ENCODE data around the gene CYTH4. TPM values are rescaled to one million over a fixed set of nuclear protein-coding genes. Genes with fewer than 3 reads are reported as not detected.
A peak's percentile ranks its signal among the peaks of the same experiment; 100 is the strongest.

The CYTH4 gene
- total and polyA plus RNA-seq, 8 donors: 1.9 to 77.0 (median 6.0) TPM; not detected in 1

DNA sequence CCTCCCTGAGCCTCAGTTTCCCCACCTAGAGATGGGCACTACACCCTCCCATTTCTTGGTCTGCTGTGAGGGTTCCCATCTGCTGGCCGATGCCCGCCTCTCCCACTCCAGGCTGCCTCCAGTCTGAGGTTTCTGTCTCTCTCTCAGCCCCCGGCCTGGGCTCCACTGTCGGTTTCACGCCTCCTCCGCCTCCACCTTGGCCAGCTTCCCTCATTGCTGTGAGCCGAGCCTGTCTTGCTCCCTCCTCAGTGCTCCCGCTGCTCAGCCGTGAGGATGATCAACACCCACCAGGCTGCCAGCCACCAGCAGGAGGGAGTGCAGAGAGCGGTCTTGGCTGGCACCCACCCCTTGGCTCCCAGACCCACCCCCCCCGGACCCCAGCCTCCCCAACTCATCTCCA is 61.0 kb downstream of the CYTH4 start:
- WGBS, 5 donors: 63 to 78% (median 68%) methylated on average over 11 of the region's 11 CpGs
- DNase-seq: no peak
- intact Hi-C loops (cut with DNase I; ENCODE audit: low total_unique reads): no loop called here
- H3K9me3 ChIP-seq: no peaks in the 10 kb centered on the region
- H3K4me3 ChIP-seq: no peak overlapping the region
- H3K36me3 ChIP-seq: no peaks in the 10 kb centered on the region
- peaks cover 0 to 25% (median 10%) of the 10 kb centered on the region in 4 donors for H3K4me1 ChIP-seq
- H3K27me3 ChIP-seq: peaks cover 0 to 56% (median 0%) of the 10 kb centered on the region in 3 donors
- no peak overlapping the region for H3K27ac ChIP-seq
- no peak for TF ChIP-seq EP300 (IDR thresholded peaks at IDR 0.05)
- no peak for TF ChIP-seq POLR2A (IDR thresholded peaks at IDR 0.05)
- TF ChIP-seq CTCF (IDR thresholded peaks at IDR 0.05): no peak
- no peak for TF ChIP-seq POLR2AphosphoS5 (IDR thresholded peaks at IDR 0.05)

- peaks cover 0 to 49% (median 0%) of the 10 kb centered on the region in 3 donors for H3K27me3 ChIP-seq
- DNase-seq: peak in 1 of 2 donors; percentile 39
- TF ChIP-seq POLR2AphosphoS5 (IDR thresholded peaks at IDR 0.05) (no peak), EP300 (IDR thresholded peaks at IDR 0.05) (no peak), POLR2A (IDR thresholded peaks at IDR 0.05) (no peak), CTCF (IDR thresholded peaks at IDR 0.05) (no peak)
- peaks cover 0 to 18% (median 6%) of the 10 kb centered on the region in 4 donors for H3K4me1 ChIP-seq
- intact Hi-C loops (cut with DNase I; ENCODE audit: low total_unique reads): no loop called here
- no peaks in the 10 kb centered on the region for H3K36me3 ChIP-seq
- no peak overlapping the region for H3K27ac ChIP-seq
- WGBS, 5 donors: 63 to 86% (median 72%) methylated on average over 9 to 17 of the region's 17 CpGs
- H3K4me3 ChIP-seq: no peak overlapping the region
- H3K9me3 ChIP-seq: no peaks in the 10 kb centered on the region
These were observed 61.8 kb downstream of the CYTH4 start for GRCh38 chr22:37343863-37344734.

DNA sequence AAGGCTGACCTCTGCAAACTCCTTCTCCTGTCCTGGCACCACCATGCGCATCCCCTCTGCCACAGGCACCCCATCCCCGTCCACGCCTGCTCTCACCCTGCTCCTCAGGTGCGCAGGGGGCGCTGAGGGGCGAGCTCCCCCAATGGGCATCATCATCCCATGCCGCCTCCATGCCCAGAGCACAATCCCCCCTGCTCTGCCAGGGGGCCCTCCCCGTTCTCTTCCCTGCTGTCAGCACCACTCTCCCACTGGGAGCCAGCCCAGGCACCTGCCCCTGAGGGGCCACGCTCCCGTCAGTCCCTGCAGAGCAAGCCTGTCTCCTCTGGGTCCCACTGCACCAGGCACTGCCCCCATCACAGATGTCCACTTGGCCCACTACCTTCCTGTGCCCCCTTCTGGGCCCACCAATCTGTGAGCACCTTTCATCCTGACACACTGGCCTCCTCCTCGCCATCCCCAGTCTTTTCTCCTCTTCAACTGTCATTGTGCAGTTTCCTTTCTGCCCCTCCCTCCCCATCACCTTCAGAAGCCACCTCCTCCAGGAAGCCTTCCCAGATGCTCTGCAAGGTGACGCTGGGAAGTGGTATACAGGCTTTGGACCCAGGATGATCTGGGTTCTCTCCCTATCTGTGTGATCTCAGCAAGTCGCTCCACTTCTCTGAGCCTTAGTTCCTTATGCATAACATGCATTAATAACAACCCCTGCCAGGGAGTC is 62.6 kb downstream of the CYTH4 start:
- WGBS, 5 donors: 77 to 87% (median 84%) methylated on average over 13 of the region's 13 CpGs
- no peak for TF ChIP-seq POLR2AphosphoS5 (IDR thresholded peaks at IDR 0.05)
- no peak for TF ChIP-seq EP300 (IDR thresholded peaks at IDR 0.05)
- TF ChIP-seq POLR2A (IDR thresholded peaks at IDR 0.05): no peak
- TF ChIP-seq CTCF (IDR thresholded peaks at IDR 0.05): no peak

DNA sequence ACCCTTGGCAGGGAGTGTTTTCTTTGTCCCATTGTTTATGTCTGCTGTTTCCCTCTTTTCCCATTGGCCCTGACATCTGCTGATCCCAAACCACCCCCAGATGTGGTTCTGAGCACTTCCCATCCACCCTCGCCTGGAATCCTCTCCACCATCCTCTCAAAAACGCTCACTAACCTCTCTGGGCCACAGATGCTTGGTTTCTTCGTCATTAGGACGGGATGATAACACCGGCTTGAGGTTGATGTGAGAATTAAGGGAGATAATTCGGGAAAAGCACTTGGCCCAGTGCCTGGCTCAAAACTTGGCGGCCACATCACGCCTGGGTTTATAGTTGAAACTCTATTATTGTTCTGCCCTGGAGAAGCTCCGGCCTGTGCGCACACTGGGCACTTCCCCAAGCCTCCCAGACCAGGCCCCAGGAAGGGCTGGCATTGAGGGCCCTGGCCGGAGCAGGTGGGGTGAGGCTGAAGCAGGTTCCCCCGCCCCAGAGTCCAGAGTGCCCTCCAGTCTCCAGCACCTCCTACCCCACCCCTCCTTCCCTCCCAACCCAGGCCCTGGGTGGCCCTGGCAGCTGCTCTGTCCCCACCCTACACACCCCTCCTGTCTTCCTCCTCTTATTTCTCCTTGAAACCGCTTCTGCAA is 63.7 kb downstream of the CYTH4 start:
- no peak overlapping the region for H3K4me3 ChIP-seq
- no peaks in the 10 kb centered on the region for H3K36me3 ChIP-seq
- peak in 1 of 2 donors; percentile 70 for DNase-seq
- no peaks in the 10 kb centered on the region for H3K9me3 ChIP-seq
- TF ChIP-seq POLR2A (IDR thresholded peaks at IDR 0.05): no peak
- TF ChIP-seq EP300 (IDR thresholded peaks at IDR 0.05): no peak
- TF ChIP-seq POLR2AphosphoS5 (IDR thresholded peaks at IDR 0.05): no peak
- TF ChIP-seq CTCF (IDR thresholded peaks at IDR 0.05): no peak
- H3K4me1 ChIP-seq: peaks cover 0 to 15% (median 6%) of the 10 kb centered on the region in 4 donors
- intact Hi-C loops (cut with DNase I; ENCODE audit: low total_unique reads): no loop called here
- H3K27me3 ChIP-seq: peaks cover 0 to 32% (median 0%) of the 10 kb centered on the region in 3 donors
- WGBS, 5 donors: 18 to 35% (median 28%) methylated on average over 9 to 13 of the region's 13 CpGs
- no peak overlapping the region for H3K27ac ChIP-seq

More for the DNA sequence above, 62.6 kb downstream of the CYTH4 start:
- Histone ChIP-seq H3K4me1 (peaks cover 0 to 15% (median 6%) of the 10 kb centered on the region in 4 donors), H3K4me3 (no peak overlapping the region), H3K9me3 (no peaks in the 10 kb centered on the region), H3K27ac (no peak overlapping the region), H3K27me3 (peaks cover 0 to 41% (median 0%) of the 10 kb centered on the region in 3 donors), H3K36me3 (no peaks in the 10 kb centered on the region)
- no peak for DNase-seq
- intact Hi-C loops (cut with DNase I; ENCODE audit: low total_unique reads): no loop called here

All from stomach (tissue), 9 donors.